Gastroesophageal sphincter (tissue), 3 donors: Measurements from ENCODE around the gene LAMA4.

ENCODE experiments used
- CTCF ChIP-seq, 4 experiments: fragments of 200-600 bp in 2 of 4; fragments of 450-650 bp in 2 of 4; sonication (generic) in 1 of 4; IDR thresholded peaks; one replicate each; pipeline ENCODE4 v1.5.1; 2017 to 2019; ENCODE audit warnings: antibody characterized with exemption in 4 of 4, mild to moderate bottlenecking in 2 of 4, moderate library complexity in 2 of 4
- POLR2A ChIP-seq, 2 donors: fragments of 450-650 bp; IDR thresholded peaks; one replicate each; pipeline ENCODE4 v1.6.1; 2017; ENCODE audit warnings: antibody characterized with exemption in 2 of 2, mild to moderate bottlenecking in 2 of 2, moderate library complexity in 1 of 2

GRCh38 chr6:112223070-112223861 is 31.1 kb downstream of the LAMA4 start:
- TF ChIP-seq CTCF (IDR thresholded peaks at IDR 0.05) (no peak), POLR2A (IDR thresholded peaks at IDR 0.05) (no peak)
